ENCODE data around the gene SYDE2.

DNA sequence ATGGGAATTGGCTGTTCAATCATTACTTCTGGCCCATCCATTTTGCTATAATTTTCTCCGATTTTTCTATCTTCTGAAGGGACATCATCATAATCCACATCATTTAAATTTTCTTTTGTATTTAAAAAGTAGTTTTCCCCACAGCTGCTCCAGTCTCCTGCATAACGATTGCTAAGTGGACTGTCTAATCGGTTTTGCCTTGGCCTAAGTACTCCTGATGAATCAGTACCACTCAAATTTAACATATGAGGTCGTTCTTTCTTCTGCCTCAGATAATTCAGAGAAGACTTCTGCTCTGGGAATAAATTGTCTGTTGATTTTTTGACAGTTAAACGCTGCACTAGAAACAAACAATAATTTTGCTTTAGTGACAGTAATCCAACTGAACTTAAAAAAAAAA, 41.9 kb downstream of the SYDE2 start:
- TF ChIP-seq CTCF (IDR thresholded peaks at IDR 0.05; ENCODE audit: low read depth, low read length, poor library complexity, severe bottlenecking) (no peak), EZH2phosphoT487 (IDR thresholded peaks at IDR 0.05; ENCODE audit: borderline replicate concordance, low read length) (no peak)

Data from DOHH2 (cell line).